Ecto neural progenitor cell (in vitro differentiated cells): ENCODE measurements around the gene TNK2.
"Not testable (repeated sequence)": the region's sequence is repeated elsewhere in the genome, so short reads cannot be mapped to it uniquely, and the experiment has no call there.

Experiments
- DNase-seq: peaks from one replicate; pipeline ENCODE4 v3.0.0-alpha.2; 2018; ENCODE audit warnings: low spot score

TNK2 gene

DNA sequence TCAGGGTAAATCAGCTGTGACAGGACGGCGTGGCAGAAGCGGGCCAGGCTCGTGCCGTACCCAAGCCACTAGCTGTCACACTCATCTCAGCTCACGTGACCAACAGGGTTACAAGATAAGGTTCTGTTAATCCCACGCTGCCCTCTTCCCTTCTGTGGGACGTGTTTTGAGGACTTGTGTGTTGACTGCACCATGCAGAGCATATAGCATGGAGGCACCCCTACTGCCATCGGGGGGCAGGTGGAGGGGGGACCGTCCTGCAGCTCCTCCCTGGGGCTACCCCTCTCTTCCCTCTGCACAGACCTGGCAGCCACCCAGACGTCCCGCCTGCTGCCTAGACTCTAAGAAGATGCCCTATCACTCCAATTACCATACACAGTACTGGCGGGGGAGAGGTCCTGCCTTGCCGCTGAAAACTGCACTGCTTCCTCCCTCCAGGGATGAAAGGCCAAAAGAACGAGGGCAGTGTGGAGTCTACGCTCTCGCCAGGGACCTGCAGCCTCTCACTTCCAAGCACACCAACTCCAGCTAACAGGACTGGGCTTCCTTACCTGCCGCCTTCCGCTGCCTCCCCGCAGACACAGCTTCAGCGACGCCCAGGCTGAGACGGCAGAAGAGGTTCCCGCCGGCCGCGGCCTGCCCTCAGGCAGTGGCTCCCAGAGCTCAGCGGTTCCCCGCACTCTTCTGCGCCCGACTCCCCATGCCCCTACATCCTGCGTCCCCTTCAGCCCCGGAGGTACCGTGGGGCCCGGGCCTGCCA, at the start of gene TNK2:
Gene TNK2, minus strand, starts transcription at position 618 of the 760 bp plus-strand sequence. CDS start 19,963 bp downstream, outside the sequence.
- DNase-seq = no peak

DNA sequence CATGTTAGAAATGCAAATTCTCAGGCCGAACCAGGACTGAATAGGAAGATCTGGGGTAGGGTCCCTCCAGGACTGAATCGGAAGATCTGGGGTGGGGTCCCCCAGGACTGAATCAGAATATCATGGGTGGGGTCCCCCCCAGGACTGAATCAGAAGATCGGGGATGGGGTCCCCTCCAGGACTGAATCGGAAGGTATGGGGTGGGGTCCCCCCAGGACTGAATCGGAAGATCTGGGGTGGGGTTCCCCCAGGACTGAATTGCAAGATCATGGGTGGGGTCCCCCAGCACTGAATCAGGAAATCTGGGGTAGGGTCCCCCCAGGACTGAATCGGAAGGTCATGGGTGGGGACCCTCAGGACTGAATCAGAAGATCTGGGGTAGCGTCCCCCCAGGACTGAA, 48.2 kb upstream of the TNK2 start:
- no peak for DNase-seq

DNA sequence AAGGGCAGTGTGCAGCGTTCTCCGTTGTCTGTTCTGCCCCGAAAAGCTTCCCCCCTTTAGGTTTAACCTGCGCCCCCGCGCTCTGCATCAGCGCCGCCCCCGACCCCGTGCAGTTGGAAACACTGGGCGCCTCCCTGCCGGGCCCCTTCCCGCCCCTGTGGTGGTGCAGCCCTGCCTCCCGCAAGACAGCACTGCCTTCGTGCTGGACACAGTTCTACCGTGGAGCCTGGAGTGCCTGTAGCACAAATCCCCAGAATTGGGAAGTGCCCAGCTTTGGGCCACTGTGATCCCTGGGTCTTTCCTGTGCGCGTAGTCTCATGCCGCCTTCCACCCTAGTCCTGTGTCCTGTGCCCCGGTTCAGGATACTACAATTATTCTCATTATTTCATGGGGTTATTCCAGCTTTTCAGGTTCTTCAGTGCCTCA, 47.1 kb upstream of the TNK2 start:
- peak; percentile 47 for DNase-seq

DNA sequence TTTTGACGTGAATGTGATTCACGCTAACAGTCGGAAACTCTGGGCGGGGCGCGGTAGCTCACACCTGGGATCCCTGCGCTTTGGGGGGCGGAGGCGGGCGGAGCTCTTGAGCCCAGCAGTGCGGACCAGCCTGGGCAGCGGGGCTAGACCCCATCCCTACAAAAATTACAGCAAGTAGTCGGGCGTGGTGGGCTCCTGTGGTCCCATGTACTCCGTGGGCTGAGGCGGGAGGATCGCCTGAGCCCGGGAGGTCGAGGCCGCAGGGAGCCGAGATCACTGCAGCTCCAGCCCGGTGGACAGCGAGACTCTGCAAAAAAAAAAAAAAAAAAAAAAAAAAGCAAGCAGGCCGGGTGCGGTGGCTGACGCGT, 46.4 kb upstream of the TNK2 start:
- not testable (repeated sequence) for DNase-seq

DNA sequence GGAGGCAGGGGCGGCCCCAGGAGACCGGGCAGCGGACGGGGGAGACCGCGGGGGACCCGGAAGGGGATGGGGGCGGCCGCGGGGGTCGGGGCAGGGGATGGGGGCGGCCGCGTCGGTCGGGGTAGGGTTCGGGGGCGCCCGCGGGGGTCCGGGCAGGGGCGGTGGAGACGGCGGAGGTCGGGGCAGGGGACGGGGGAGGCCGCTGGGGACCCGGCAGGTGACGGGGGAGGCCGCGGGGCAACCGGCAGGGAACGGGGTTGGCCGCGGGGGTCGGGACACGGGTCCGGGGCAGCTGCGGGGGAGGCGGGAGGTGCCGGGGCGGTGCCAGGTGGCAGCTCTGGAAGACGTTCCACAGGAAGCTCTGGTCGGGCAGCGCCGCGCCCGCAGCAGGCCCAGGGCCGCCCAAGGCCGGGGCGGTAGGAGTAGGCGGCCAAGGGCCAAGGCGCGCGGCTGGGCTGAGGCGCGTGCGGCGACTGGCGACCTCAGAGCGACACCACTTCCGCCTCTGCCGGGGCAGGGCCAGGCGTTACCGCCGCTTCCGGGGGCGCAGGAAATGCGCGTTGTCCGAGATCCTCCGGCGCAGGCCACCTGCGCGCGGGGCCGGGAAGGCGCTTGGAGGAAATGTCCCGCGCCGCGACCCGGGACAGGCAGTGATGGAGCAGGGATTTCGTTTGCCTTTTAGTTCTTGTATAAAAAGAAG, 45.9 kb upstream of the TNK2 start:
- peak; percentile 80 for DNase-seq

DNA sequence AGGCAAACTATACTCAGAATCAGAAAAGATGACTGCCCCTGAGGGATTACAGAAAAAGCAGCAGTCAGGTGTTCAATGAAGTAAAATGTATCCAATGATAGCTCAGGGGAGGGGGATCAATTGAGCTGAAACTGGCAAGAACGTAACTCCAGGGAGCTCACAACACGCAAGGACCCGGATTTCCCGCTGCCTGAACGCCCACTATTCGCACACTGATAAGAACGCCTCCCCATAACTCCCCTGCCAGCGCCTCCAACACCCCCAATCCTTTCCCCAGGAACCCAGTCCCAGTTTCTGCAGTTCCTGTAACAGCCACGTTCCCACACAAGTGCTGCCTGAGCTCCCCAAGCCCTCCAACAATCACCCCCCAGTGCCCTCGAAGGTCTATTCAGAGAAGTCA, 44.2 kb upstream of the TNK2 start:
- DNase-seq = not testable (repeated sequence)

DNA sequence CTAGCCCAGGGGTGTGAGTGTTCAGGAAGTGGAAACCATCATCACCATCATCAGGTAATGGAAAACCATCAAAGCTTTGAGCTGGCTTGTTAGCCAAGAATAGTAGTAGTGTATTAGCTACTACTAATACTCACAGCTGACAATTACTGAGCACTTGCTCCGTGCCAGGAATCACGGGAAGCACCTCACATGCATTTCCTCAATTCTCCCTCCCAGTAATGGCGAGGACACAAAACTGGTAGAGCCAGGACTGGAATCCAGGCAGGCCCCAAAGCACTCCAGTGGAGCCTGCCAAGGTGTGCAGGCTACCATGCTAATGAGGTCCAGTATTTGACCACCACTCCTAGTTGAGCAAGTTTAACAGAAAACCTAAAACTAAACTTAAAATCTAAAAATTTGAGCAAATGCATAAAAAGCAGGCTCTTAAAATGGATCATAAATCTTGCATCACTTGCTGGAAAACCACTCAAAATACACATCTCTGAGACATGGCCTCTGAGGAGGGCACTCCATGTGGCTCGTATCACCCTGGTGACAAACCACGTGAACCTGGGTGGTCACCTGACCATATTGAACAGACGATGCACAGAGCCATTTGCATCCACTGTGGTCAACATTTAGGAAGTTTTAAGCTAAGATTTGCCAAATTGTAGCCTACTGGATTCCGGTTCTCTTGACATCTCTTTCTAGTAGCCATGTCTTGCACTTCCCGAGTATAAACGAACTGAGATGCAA, 43.3 kb upstream of the TNK2 start:
- DNase-seq = not testable (repeated sequence)

DNA sequence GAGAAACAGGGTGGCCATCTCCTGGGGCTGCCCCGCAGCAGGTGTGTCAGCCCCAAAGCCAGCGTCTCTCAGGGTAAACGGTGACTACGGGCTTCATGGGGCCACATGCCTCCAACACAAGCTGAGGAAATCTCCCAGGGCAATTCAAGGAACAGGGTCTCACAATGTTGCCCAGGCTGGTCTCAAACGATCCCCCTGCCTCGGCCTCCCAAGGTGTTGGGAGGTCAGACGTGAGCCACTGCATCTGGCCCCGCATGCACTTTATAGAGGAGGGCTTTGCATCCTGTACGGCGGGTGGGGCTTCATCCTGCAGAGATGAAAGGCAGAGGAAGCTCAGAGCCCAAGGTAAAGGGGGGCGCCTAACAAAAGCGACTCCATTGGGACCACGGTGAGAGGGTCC, 42.4 kb upstream of the TNK2 start:
- not testable (repeated sequence) for DNase-seq

DNA sequence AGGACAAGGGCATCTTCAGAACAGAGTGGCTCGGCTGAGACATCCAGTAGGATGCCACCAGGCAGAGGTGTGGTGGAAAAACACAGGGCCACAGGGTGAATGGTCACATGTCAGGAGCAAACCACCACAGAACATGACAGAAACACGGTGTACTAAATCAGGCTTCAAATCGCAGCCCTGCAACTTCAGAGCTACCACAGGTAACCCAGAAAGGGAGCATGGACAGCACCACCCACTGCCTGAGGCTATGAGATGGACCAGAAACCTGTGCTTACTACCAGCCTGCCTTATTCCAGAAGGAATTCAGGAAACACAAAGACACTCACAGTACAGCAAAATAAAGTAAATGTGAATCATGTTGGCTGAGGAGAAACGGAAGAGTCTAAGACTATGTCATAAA, 41.8 kb upstream of the TNK2 start:
- not testable (repeated sequence) for DNase-seq

DNA sequence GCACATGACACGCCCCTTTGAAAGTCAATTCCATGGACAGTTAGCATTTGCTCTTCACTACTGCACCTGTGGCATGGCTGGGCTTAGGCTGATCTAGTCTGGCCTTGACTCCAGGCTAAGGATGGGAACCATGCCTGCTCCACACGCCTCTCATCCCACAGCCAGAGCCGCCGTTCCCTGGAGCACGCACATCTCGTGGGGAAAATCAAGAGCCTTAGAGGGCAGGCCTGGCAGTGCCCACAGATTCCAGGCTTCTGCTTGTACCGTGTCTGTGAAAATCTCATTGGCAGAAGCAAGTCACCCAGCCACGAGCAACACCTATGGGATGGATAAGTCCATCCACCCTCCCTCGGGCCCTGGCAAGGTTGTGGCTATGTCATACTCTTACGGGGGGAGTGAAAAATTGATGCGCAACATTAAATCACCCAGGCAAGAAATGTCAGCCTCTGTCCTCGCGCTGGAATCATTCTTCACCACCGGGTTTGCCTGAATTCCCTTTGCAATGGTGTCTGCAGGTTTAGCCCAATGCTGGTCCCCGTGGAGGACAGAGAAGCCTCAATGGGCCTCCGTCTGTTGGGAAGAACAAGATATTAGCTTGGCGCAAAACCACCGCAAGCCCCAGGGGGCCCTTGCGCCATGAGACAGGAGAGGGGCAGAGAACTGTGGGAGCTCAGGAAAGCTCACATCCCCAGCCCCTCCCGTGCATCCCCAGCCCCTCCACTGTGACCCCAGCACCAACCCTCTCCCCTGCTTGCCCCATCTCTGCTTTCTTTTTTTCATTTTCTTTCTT, 38.8 kb upstream of the TNK2 start:
- DNase-seq = not testable (repeated sequence)

DNA sequence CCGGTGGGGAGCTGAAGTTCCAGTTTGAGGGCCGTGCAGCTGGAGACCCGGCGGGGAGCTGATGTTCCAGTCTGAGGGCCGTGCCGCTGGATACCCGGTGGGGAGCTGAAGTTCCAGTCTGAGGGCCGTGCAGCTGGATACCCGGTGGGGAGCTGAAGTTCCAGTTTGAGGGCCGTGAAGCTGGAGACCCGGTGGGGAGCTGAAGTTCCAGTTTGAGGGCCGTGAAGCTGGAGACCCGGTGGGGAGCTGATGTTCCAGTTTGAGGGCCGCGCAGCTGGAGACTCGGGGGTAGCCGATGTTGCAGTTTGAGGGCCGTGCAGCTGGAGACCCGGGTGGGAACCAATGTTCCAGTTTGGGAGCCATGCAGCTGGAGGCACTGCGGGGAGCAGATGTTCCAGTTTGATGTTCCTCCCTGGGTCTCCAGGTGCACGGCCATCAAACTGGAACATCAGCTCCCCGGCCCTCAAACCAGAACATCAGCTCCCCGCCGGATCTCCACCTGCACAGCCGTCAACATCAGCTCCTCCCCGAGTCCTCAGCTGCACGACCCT, 33.0 kb upstream of the TNK2 start:
- not testable (repeated sequence) for DNase-seq

DNA sequence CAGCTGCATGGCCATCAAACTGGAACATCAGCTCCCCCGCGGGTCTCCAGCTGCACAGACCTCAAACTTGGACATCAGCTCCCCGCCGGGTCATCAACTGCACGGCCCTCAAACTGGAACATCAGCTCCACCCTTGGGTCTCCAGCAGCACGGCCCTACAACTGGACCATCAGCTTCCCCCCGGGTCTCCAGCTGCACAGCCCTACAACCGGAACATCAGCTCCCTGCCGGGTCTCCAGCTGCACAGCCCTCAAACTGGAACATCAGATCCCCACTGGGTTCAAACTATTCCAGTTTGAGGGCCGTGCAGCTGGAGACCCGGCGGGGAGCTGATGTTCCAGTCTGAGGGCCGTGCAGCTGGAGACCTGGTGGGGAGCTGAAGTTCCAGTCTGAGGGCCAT, 32.5 kb upstream of the TNK2 start:
- DNase-seq = not testable (repeated sequence)

DNA sequence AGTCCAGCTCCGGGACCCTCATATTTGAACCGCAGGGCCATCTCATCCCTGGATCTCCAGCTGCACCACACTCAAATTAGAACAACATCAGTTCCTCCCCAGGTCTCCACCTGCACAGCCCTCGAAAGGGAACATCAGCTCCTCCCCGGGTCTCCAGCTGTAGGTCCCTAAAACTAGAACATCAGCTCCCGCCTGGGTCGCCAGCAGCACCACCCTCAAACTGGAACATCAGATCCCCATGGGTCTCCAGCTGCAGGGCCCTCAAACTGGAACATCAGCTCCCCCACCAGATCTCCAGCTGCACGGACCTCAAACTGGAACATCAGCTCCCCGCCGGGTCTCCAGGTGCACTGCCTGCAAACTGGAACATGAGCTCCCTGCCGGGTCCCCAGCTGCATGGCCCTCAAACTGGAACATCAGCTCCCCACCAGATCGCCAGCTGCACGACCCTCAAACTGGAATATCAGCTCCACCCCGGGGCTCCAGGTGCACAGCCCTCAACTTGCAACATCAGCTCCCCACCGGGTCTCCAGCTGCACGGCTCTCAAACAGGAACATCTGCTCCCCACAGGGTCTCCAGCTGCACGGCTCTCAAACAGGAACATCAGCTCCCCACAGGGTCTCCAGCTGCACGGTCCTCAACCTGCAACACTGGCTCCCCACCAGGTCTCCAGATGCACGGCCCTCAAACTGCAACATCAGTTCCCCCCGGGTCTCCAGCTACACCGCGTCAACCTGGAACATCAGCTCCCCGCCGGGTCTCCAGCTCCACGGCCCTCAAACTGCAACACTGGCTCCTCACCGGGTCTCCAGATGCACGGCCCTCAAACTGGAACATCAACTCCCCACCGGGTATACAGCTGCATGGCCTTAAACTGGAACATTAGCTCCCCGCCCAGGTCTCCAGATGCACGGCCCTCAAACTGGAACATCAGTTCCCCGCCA, 31.4 kb upstream of the TNK2 start:
- DNase-seq = not testable (repeated sequence)

DNA sequence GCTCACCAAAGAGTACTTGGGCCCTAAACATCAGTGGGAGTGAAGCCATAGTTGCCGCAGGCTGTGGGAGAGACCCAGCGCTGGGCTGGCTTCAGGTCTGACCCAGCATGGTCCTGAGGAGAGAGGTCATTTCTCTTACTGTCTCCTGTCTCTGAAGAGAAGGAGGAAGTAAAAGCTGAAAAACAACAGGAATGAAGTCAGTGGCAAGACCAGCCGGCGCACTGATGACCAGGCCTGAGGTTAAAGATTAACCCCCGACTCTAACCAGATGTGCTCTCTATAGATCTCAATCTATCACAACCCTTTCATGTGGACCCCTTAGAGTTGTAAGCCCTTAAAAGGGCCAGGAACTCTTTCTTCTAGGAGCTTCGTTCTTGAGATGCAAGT, 24.7 kb upstream of the TNK2 start:
- DNase-seq = not testable (repeated sequence)

DNA sequence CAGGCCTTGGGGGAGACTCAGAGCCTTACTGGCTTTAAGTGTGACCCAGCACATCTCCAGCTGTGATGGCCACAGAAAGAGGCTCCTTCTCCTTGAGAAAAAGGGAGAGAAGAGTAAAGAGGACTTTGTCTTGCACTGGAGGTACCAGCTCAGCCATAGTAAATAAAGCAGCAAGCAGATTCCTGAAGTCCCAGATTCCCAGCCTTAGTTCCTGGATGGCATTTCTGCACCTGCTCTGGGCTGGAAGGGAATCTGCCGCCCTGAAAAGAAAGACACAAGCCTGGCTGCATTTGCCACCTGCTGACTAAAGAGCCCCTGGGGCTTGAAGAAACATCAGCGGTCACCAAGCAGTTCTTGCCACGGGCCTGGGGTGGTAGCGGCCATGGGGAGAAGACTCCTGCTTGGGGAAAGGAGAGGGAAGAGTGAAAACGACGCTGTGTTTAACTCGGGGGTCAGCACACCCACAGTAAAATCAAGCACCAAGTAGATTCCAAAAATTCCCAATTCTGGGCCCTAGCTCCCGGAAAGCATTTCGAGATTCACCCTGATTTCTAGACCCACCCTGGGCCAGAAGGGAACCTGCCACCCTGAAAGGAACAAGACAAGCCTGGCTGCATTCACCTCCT, 24.2 kb upstream of the TNK2 start:
- no peak for DNase-seq

DNA sequence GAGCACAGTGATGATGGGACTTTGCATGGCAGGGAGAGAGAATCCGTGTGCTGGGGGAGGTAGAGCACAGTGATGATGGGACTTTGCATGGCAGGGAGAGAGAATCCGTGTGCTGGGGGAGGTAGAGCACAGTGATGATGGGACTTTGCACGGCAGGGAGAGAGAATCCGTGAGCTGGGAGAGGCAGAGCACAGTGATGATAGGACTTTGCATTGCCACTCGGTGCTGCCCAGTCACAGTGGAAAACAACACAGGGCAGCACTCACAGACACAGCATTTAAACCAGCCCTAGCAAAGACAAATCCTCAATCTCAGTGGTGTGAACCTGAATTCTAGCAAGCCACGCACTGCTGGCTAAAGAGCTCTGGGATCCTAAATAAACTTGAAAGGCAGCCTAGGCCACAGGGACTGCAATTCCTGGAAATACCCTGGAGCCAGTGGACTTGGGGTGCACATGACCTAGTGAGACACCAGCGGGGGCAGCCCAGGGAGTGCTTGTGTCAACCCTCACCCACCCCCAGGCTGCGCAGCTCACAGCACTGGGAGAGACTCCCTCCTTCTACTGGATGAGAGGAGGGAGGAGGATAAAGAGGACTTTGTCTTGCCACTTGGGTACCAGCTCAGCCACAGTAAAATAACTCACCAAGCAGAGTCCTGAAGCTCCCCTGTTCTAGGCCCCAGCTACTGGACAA, 23.4 kb upstream of the TNK2 start:
- DNase-seq = no peak

DNA sequence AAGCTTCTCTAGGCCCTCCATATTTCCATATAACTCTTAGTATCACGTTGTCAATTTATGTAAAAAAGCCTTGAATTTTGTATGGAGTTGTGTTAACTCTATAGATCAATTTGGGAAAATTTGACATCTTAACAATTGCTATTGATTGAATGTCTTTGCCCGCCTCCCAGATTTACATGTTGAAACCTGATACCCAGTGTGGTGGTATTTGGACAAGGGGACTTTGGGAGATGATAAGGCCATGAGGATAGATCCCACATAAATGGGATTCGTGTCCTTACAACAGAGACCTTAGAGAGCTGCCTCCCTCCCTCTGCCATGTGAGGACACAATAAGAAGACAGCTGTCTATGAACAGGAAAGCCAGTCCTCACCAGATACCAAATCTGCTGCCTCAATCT, 21.1 kb upstream of the TNK2 start:
- no peak for DNase-seq

DNA sequence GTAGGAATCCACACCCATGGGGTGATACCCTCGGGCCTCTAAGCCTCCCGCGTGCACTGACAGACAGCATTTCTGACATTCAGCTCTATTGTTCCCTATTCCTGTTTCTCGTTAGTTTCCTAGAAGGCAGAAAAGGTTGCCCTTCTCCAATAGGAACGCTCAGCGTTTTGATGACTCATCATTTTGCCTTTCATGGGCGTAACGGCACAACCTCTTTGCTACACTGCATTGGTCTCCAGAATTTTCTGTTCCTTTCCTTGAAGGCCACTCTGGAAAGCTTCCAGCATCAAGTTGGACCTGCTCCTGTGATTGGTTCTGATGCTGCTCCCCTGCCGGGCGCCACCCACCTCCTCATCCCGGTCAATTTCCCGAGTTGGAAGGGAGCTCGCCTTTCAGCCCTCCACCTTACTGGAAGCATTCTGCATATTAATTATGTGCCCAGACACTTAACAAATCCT, 13.0 kb upstream of the TNK2 start:
- no peak for DNase-seq

DNA sequence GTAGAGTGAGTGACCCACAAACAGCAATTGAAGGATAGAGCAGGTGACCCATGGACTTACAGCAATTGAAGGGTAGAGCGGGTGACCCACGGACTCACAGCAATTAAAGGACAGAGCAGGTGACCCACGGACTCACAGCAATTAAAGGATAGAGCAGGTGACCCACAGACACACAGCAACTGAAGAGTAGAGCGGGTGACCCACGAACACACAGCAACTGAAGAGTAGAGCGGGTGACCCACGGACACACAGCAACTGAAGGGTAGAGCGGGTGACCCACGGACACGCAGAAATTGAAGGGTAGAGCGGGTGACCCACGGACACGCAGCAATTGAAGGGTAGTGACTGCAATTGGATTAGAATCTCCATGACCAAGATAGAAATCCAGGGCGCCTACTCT, 9.8 kb upstream of the TNK2 start:
- DNase-seq = no peak
